ENCODE results near the gene EXPH5.

The EXPH5 gene

DNA sequence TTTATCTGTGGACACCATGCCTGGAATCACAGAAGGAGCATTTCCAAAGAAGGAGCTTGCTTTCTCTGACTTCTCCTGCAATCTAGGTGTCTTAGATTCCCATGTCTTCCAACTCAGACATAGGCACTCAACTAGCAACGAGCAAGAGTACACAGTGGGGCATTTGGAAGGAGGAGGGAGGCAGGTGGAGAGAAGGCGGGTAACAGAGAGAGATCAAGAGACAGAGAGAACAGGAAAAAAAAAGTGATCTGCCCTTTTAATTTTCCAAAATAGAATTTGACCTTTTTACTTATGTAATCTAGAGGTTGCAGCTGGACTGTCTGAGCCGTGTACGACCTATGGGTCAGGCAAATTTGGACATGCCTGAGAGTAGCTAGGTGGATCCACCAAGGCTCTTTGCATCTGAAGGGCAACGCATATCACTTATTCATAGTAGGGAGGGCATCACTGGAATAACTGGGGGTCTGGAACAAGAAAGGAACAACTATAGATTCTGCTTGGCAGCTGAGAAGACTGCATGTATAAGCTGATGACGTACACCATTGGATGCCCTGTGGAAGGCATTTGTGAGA lies 58.1 kb downstream of the EXPH5 start:
- H3F3A ChIP-seq (ENCODE audit: control insufficient read depth, insufficient read depth): no peaks in the 10 kb centered on the region
- H3K79me2 ChIP-seq (ENCODE audit: control insufficient read depth, low read length): no peaks in the 10 kb centered on the region
- H3K27me3 ChIP-seq (ENCODE audit: control insufficient read depth, low read length): peaks cover 16% of the 10 kb centered on the region
- H4K20me1 ChIP-seq (ENCODE audit: control insufficient read depth, insufficient read depth, low read depth, low read length): no peaks in the 10 kb centered on the region
- H3K27ac ChIP-seq (ENCODE audit: low read depth, low read length): no peak overlapping the region
- no peaks in the 10 kb centered on the region for H3K4me1 ChIP-seq (ENCODE audit: control insufficient read depth, low read length)
- no peak for TF ChIP-seq EZH2phosphoT487 (IDR thresholded peaks at IDR 0.05; ENCODE audit: borderline replicate concordance, low read length)
- TF ChIP-seq, protein P1, sequence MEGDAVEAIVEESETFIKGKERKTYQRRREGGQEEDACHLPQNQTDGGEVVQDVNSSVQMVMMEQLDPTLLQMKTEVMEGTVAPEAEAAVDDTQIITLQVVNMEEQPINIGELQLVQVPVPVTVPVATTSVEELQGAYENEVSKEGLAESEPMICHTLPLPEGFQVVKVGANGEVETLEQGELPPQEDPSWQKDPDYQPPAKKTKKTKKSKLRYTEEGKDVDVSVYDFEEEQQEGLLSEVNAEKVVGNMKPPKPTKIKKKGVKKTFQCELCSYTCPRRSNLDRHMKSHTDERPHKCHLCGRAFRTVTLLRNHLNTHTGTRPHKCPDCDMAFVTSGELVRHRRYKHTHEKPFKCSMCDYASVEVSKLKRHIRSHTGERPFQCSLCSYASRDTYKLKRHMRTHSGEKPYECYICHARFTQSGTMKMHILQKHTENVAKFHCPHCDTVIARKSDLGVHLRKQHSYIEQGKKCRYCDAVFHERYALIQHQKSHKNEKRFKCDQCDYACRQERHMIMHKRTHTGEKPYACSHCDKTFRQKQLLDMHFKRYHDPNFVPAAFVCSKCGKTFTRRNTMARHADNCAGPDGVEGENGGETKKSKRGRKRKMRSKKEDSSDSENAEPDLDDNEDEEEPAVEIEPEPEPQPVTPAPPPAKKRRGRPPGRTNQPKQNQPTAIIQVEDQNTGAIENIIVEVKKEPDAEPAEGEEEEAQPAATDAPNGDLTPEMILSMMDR (IDR thresholded peaks at IDR 0.05; ENCODE audit: low read depth, low read length, poor library complexity, severe bottlenecking): no peak
- H3K36me3 ChIP-seq (ENCODE audit: control insufficient read depth, low read length): no peaks in the 10 kb centered on the region
- no peak overlapping the region for H3K4me3 ChIP-seq (ENCODE audit: low read length)
- no peak overlapping the region for H3K4me2 ChIP-seq (ENCODE audit: low read length)
- H3K9me3 ChIP-seq (ENCODE audit: control insufficient read depth, insufficient read depth, low read length): no peaks in the 10 kb centered on the region
- H3K9me2 ChIP-seq (replicated peaks; ENCODE audit: control insufficient read depth, low read length): no peaks in the 10 kb centered on the region

DNA sequence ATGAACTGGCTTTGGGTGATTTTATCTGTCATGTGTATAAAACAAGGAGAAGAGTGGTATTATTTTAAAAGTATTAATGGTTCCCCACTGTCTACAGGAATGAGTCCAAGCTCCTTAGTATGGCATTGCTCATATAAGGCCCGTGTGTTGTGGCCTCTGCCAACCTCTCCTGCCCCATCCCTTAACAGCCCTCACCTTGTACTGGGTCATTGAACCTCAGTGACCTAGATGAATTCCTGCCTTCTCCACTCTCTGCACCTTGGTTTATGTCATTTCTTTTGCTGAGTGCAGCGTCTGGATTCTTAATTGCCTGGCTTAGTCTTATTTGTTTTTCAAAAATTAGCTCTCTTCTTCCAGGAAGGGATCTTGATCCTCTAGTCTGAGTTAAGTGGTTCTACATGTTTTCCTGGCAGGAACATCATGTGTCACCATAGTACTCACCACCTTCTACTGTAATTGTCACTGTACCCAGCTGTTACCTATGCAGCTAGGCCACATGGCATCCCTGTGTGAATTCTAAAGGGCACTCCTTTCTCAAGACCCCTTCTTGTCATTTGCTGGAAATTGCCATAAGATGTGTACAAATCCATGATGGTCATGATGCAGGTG lies 59.2 kb downstream of the EXPH5 start:
- no peak overlapping the region for H3K4me3 ChIP-seq (ENCODE audit: low read length)

DNA sequence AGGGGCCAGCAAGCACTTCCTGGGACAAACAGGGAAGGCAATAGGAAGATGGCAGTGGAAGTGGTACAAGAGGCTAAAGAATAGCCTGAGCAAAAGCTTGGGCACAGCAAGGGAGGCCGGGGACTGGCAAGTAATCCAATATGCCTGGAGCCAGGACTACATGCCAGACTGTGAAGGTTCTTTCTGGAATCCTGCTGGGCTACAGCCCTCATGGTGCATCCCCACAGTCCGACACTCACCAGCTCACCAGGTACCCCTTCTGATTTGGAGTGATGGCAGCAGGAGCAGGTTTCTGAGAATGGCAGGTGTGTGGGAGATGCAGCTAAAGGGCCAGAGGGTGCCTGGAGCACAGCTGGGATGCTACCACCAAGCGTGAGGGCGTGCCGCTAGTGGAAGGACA lies 63.1 kb downstream of the EXPH5 start:
- Histone ChIP-seq H3K4me1 (ENCODE audit: control insufficient read depth, low read length) (no peaks in the 10 kb centered on the region), H3K79me2 (ENCODE audit: control insufficient read depth, low read length) (no peaks in the 10 kb centered on the region), H3K9me2 (replicated peaks; ENCODE audit: control insufficient read depth, low read length) (no peaks in the 10 kb centered on the region), H3K27me3 (ENCODE audit: control insufficient read depth, low read length) (no peaks in the 10 kb centered on the region), H3K4me3 (ENCODE audit: low read length) (no peak overlapping the region), H3K36me3 (ENCODE audit: control insufficient read depth, low read length) (no peaks in the 10 kb centered on the region), H3K4me2 (ENCODE audit: low read length) (no peak overlapping the region), H4K20me1 (ENCODE audit: control insufficient read depth, insufficient read depth, low read depth, low read length) (no peaks in the 10 kb centered on the region), H3K9me3 (ENCODE audit: control insufficient read depth, insufficient read depth, low read length) (no peaks in the 10 kb centered on the region), H3F3A (ENCODE audit: control insufficient read depth, insufficient read depth) (no peaks in the 10 kb centered on the region), H3K27ac (ENCODE audit: low read depth, low read length) (no peak overlapping the region)
- TF ChIP-seq EZH2phosphoT487 (IDR thresholded peaks at IDR 0.05; ENCODE audit: borderline replicate concordance, low read length): no peak
- TF ChIP-seq, protein P1 (IDR thresholded peaks at IDR 0.05; ENCODE audit: low read depth, low read length, poor library complexity, severe bottlenecking): no peak

More for the DNA sequence above, 59.2 kb downstream of the EXPH5 start:
- no peaks in the 10 kb centered on the region for H3K9me3 ChIP-seq (ENCODE audit: control insufficient read depth, insufficient read depth, low read length)
- TF ChIP-seq EZH2phosphoT487 (IDR thresholded peaks at IDR 0.05; ENCODE audit: borderline replicate concordance, low read length): no peak
- TF ChIP-seq, protein P1 (IDR thresholded peaks at IDR 0.05; ENCODE audit: low read depth, low read length, poor library complexity, severe bottlenecking): no peak
- H3K9me2 ChIP-seq (replicated peaks; ENCODE audit: control insufficient read depth, low read length): no peaks in the 10 kb centered on the region
- no peaks in the 10 kb centered on the region for H4K20me1 ChIP-seq (ENCODE audit: control insufficient read depth, insufficient read depth, low read depth, low read length)
- no peaks in the 10 kb centered on the region for H3K4me1 ChIP-seq (ENCODE audit: control insufficient read depth, low read length)
- no peaks in the 10 kb centered on the region for H3F3A ChIP-seq (ENCODE audit: control insufficient read depth, insufficient read depth)
- no peaks in the 10 kb centered on the region for H3K79me2 ChIP-seq (ENCODE audit: control insufficient read depth, low read length)
- no peak overlapping the region for H3K4me2 ChIP-seq (ENCODE audit: low read length)
- no peaks in the 10 kb centered on the region for H3K36me3 ChIP-seq (ENCODE audit: control insufficient read depth, low read length)
- H3K27ac ChIP-seq (ENCODE audit: low read depth, low read length): no peak overlapping the region
- peaks cover 16% of the 10 kb centered on the region for H3K27me3 ChIP-seq (ENCODE audit: control insufficient read depth, low read length)
